Measurements from ENCODE around the gene TMEM238L.

Gene TMEM238L

GRCh38 chr17:10844621-10845387 is 40.9 kb upstream of the TMEM238L start:
- Histone ChIP-seq H3K79me2 (ENCODE audit: control insufficient read depth, low read length) (no peaks in the 10 kb centered on the region), H3K4me3 (ENCODE audit: low read length) (peak overlapping the region; percentile 40; the same call in 1 of the 2 replicates)

GRCh38 chr17:10843811-10844210 is 39.9 kb upstream of the TMEM238L start:
- Histone ChIP-seq H3K36me3 (ENCODE audit: control insufficient read depth, low read length) (no peaks in the 10 kb centered on the region), H4K20me1 (ENCODE audit: control insufficient read depth, insufficient read depth, low read depth, low read length) (no peaks in the 10 kb centered on the region), H3K27ac (ENCODE audit: low read depth, low read length) (no peak overlapping the region), H3K4me2 (ENCODE audit: low read length) (no peak overlapping the region), H3K9me3 (ENCODE audit: control insufficient read depth, insufficient read depth, low read length) (no peaks in the 10 kb centered on the region), H3F3A (ENCODE audit: control insufficient read depth, insufficient read depth) (no peaks in the 10 kb centered on the region), H3K4me3 (ENCODE audit: low read length) (no peak overlapping the region), H3K4me1 (ENCODE audit: control insufficient read depth, low read length) (no peaks in the 10 kb centered on the region), H3K79me2 (ENCODE audit: control insufficient read depth, low read length) (no peaks in the 10 kb centered on the region), H3K27me3 (ENCODE audit: control insufficient read depth, low read length) (no peaks in the 10 kb centered on the region), H3K9me2 (replicated peaks; ENCODE audit: control insufficient read depth, low read length) (no peaks in the 10 kb centered on the region)
- TF ChIP-seq CTCF (IDR thresholded peaks at IDR 0.05; ENCODE audit: low read depth, low read length, poor library complexity, severe bottlenecking) (no peak), EZH2phosphoT487 (IDR thresholded peaks at IDR 0.05; ENCODE audit: borderline replicate concordance, low read length) (no peak)

More at GRCh38 chr17:10844621-10845387, 40.9 kb upstream of the TMEM238L start:
- Histone ChIP-seq H3K9me2 (replicated peaks; ENCODE audit: control insufficient read depth, low read length) (no peaks in the 10 kb centered on the region), H3K27me3 (ENCODE audit: control insufficient read depth, low read length) (0 out of 2 replicates have a peak, but pooled peaks cover 3% of the 10 kb centered on the region), H4K20me1 (ENCODE audit: control insufficient read depth, insufficient read depth, low read depth, low read length) (no peaks in the 10 kb centered on the region), H3F3A (ENCODE audit: control insufficient read depth, insufficient read depth) (no peaks in the 10 kb centered on the region), H3K27ac (ENCODE audit: low read depth, low read length) (no peak overlapping the region), H3K36me3 (ENCODE audit: control insufficient read depth, low read length) (no peaks in the 10 kb centered on the region), H3K4me2 (ENCODE audit: low read length) (peak overlapping the region; percentile 53), H3K4me1 (ENCODE audit: control insufficient read depth, low read length) (no peaks in the 10 kb centered on the region), H3K9me3 (ENCODE audit: control insufficient read depth, insufficient read depth, low read length) (no peaks in the 10 kb centered on the region)
- no peak for TF ChIP-seq EZH2phosphoT487 (IDR thresholded peaks at IDR 0.05; ENCODE audit: borderline replicate concordance, low read length)
- TF ChIP-seq CTCF (IDR thresholded peaks at IDR 0.05; ENCODE audit: low read depth, low read length, poor library complexity, severe bottlenecking): peak; percentile 86

- H3K27me3 ChIP-seq (ENCODE audit: control insufficient read depth, low read length): no peaks in the 10 kb centered on the region
- no peaks in the 10 kb centered on the region for H3K36me3 ChIP-seq (ENCODE audit: control insufficient read depth, low read length)
- H3K4me2 ChIP-seq (ENCODE audit: low read length): no peak overlapping the region
- H3K9me2 ChIP-seq (replicated peaks; ENCODE audit: control insufficient read depth, low read length): no peaks in the 10 kb centered on the region
- TF ChIP-seq EZH2phosphoT487 (IDR thresholded peaks at IDR 0.05; ENCODE audit: borderline replicate concordance, low read length) (no peak), CTCF (IDR thresholded peaks at IDR 0.05; ENCODE audit: low read depth, low read length, poor library complexity, severe bottlenecking) (no peak)
- H3K4me3 ChIP-seq (ENCODE audit: low read length): no peak overlapping the region
- no peaks in the 10 kb centered on the region for H3K9me3 ChIP-seq (ENCODE audit: control insufficient read depth, insufficient read depth, low read length)
- H3K27ac ChIP-seq (ENCODE audit: low read depth, low read length): no peak overlapping the region
- H3F3A ChIP-seq (ENCODE audit: control insufficient read depth, insufficient read depth): no peaks in the 10 kb centered on the region
- H3K4me1 ChIP-seq (ENCODE audit: control insufficient read depth, low read length): no peaks in the 10 kb centered on the region
- H4K20me1 ChIP-seq (ENCODE audit: control insufficient read depth, insufficient read depth, low read depth, low read length): no peaks in the 10 kb centered on the region
- H3K79me2 ChIP-seq (ENCODE audit: control insufficient read depth, low read length): no peaks in the 10 kb centered on the region
These were observed 38.8 kb upstream of the TMEM238L start for GRCh38 chr17:10842658-10843057.

Measured in DOHH2 (cell line).